H9 (cell line): ENCODE measurements around the gene EVX2. TPM values are rescaled to one million over a fixed set of nuclear protein-coding genes. Genes with fewer than 3 reads are reported as not detected.

Experiments
- DNase-seq: peaks from one replicate; pipeline ENCODE4 v3.0.0-alpha.2; 2017
- H2AFZ ChIP-seq: one replicate; pipeline ENCODE4 v1.6.1; 2013; ENCODE audit warnings: mild to moderate bottlenecking, low read length, control low read depth, moderate library complexity
- H2AK5ac ChIP-seq: 2 replicates; pipeline ENCODE4 v1.6.1; 2013; ENCODE audit warnings: low read length, control low read depth, mixed read lengths; ENCODE audit not compliant: insufficient read length
- H2BK120ac ChIP-seq: one replicate; pipeline ENCODE4 v1.6.1; 2013; ENCODE audit warnings: low read depth, mild to moderate bottlenecking, low read length, control low read depth, inconsistent platforms; ENCODE audit not compliant: poor library complexity, severe bottlenecking
- H2BK12ac ChIP-seq: 2 replicates; pipeline ENCODE4 v1.6.1; 2013; ENCODE audit warnings: low read length, control low read depth, mixed read lengths, low read depth; ENCODE audit not compliant: insufficient read length
- H2BK15ac ChIP-seq: 2 replicates; pipeline ENCODE4 v1.6.1; 2013; ENCODE audit warnings: low read depth, low read length, control low read depth
- H2BK20ac ChIP-seq: one replicate; pipeline ENCODE4 v1.6.1; 2013; ENCODE audit warnings: low read depth, mild to moderate bottlenecking, low read length, control low read depth, inconsistent platforms; ENCODE audit not compliant: poor library complexity, severe bottlenecking
- H2BK5ac ChIP-seq: 2 replicates; pipeline ENCODE4 v1.6.1; 2013; ENCODE audit warnings: low read length, control low read depth, mixed read lengths; ENCODE audit not compliant: insufficient read length
- H3K14ac ChIP-seq: 2 replicates; pipeline ENCODE4 v1.6.1; 2013; ENCODE audit warnings: low read length, control low read depth; ENCODE audit not compliant: insufficient read depth
- H3K18ac ChIP-seq: 2 replicates; pipeline ENCODE4 v1.6.1; 2013; ENCODE audit warnings: low read depth, mild to moderate bottlenecking, mixed read lengths, low read length, control low read depth; ENCODE audit not compliant: insufficient read length
- H3K23ac ChIP-seq: 2 replicates; pipeline ENCODE4 v1.6.1; 2013; ENCODE audit warnings: low read length, control low read depth, mixed read lengths, low read depth; ENCODE audit not compliant: insufficient read length
- H3K23me2 ChIP-seq: 2 replicates; pipeline ENCODE4 v1.6.1; 2013; ENCODE audit warnings: low read depth, mild to moderate bottlenecking, mixed read lengths, low read length, control low read depth; ENCODE audit not compliant: insufficient read length, poor library complexity, severe bottlenecking
- H3K27ac ChIP-seq: 2 replicates; pipeline ENCODE4 v1.5.1; 2013; ENCODE audit warnings: low read length, control low read depth, mixed read lengths, low read depth; ENCODE audit not compliant: insufficient read length
- H3K27me3 ChIP-seq: 2 replicates; pipeline ENCODE4 v1.6.1; 2013; ENCODE audit warnings: low read length, control low read depth, inconsistent platforms; ENCODE audit not compliant: insufficient read depth
- H3K4ac ChIP-seq: 2 replicates; pipeline ENCODE4 v1.6.1; 2013; ENCODE audit warnings: low read depth, mild to moderate bottlenecking, control low read depth, inconsistent platforms, low read length, moderate library complexity
- H3K4me1 ChIP-seq: 2 replicates; pipeline ENCODE4 v1.6.1; 2013; ENCODE audit warnings: low read length, control low read depth, inconsistent platforms; ENCODE audit not compliant: insufficient read depth
- H3K4me2 ChIP-seq: 2 replicates; pipeline ENCODE4 v1.6.1; 2013; ENCODE audit warnings: low read length, control low read depth, mixed read lengths; ENCODE audit not compliant: insufficient read length, insufficient read depth
- H3K56ac ChIP-seq: 2 replicates; pipeline ENCODE4 v1.6.1; 2013; ENCODE audit warnings: low read depth, mild to moderate bottlenecking, mixed read lengths, low read length, control low read depth; ENCODE audit not compliant: insufficient read length
- H3K79me1 ChIP-seq: 2 replicates; pipeline ENCODE4 v1.6.1; 2013; ENCODE audit warnings: low read depth, mild to moderate bottlenecking, moderate library complexity, low read length, control low read depth, inconsistent platforms; ENCODE audit not compliant: insufficient read depth, poor library complexity, severe bottlenecking
- H3K79me2 ChIP-seq: 2 replicates; pipeline ENCODE4 v1.6.1; 2013; ENCODE audit warnings: low read length, control low read depth, inconsistent platforms; ENCODE audit not compliant: insufficient read depth
- H3K9ac ChIP-seq: 2 replicates; pipeline ENCODE4 v1.6.1; 2013; ENCODE audit warnings: low read length, control low read depth, mixed read lengths; ENCODE audit not compliant: insufficient read length; ENCODE audit errors: extremely low read depth
- H3K9me3 ChIP-seq: one replicate; pipeline ENCODE4 v1.6.1; 2013; ENCODE audit warnings: low read depth, low read length, inconsistent platforms; ENCODE audit not compliant: control insufficient read depth
- H3T11ph ChIP-seq: one replicate; pipeline ENCODE4 v1.6.1; 2013; ENCODE audit warnings: mild to moderate bottlenecking, low read length, control low read depth, inconsistent platforms
- H4K20me1 ChIP-seq: one replicate; pipeline ENCODE4 v1.6.1; 2013; ENCODE audit not compliant: control insufficient read depth, insufficient read length, insufficient read depth
- H4K5ac ChIP-seq: 2 replicates; pipeline ENCODE4 v1.6.1; 2013; ENCODE audit warnings: low read depth, mild to moderate bottlenecking, mixed read lengths, low read length, control low read depth; ENCODE audit not compliant: insufficient read length
- H4K8ac ChIP-seq: replicated peaks from 2 replicates; pipeline ENCODE4 v1.6.1; 2013; ENCODE audit warnings: low read length, control low read depth, mixed read lengths, low read depth; ENCODE audit not compliant: insufficient read length
- H4K91ac ChIP-seq: 2 replicates; pipeline ENCODE4 v1.6.1; 2013; ENCODE audit warnings: low read depth, mild to moderate bottlenecking, moderate library complexity, mixed read lengths, low read length, control low read depth; ENCODE audit not compliant: insufficient read length
- H3K27ac Mint-ChIP-seq, 3 experiments: 2 replicates in 2 of 3; 3 replicates in 1 of 3; pipeline ENCODE4 v1.8.0; 2020 to 2021; ENCODE audit warnings: mixed read lengths in 3 of 3, mild to moderate bottlenecking in 1 of 3, moderate library complexity in 1 of 3
- H3K27me3 Mint-ChIP-seq: 2 replicates; pipeline ENCODE4 v1.8.0; 2021; ENCODE audit warnings: low read depth, mild to moderate bottlenecking, moderate library complexity, mixed read lengths
- H3K36me3 Mint-ChIP-seq, 3 experiments: 2 replicates in 2 of 3; 3 replicates in 1 of 3; pipeline ENCODE4 v1.8.0; 2020 to 2021; ENCODE audit warnings: low read depth in 3 of 3, mixed read lengths in 3 of 3; ENCODE audit not compliant: insufficient read depth in 1 of 3
- H3K4me1 Mint-ChIP-seq, 2 experiments: 2 replicates each; pipeline ENCODE4 v1.8.0; 2020; ENCODE audit warnings: mixed read lengths in 2 of 2
- H3K4me3 Mint-ChIP-seq, 2 experiments: 2 replicates in 1 of 2; 3 replicates in 1 of 2; pipeline ENCODE4 v1.8.0; 2020 to 2021; ENCODE audit warnings: mild to moderate bottlenecking in 2 of 2, mixed read lengths in 2 of 2, moderate library complexity in 1 of 2
- H3K9me3 Mint-ChIP-seq, 2 experiments: 2 replicates in 1 of 2; 3 replicates in 1 of 2; pipeline ENCODE4 v1.8.0; 2020; ENCODE audit warnings: mild to moderate bottlenecking in 2 of 2, mixed read lengths in 2 of 2, moderate library complexity in 1 of 2
- WGBS: extraction: QIAGEN DNeasy Blood & Tissue Kit; methylation state at CpG from one replicate; pipeline ENCODE4 v1.1.7; 2013; ENCODE audit warnings: missing lambda C conversion rate, low lambda C conversion rate, mixed read lengths; ENCODE audit not compliant: insufficient read length; ENCODE audit errors: extremely low coverage; 5-methylcytosine and 5-hydroxymethylcytosine counted together
- total RNA-seq: library from RNA; stranded (reverse); gene quantifications from 2 replicates; pipeline ENCODE4 v1.2.1, GENCODE V29; 2021
- TF ChIP-seq, protein P1 (sequence below): fragments of 200-600 bp; sonication (generic); conservative IDR thresholded peaks from 3 replicates; pipeline ENCODE4 v1.8.0; 2021; ENCODE audit warnings: antibody characterized with exemption, mild to moderate bottlenecking

EVX2 gene
- total RNA-seq, 1 experiment from 2014 or later: not detected

DNA sequence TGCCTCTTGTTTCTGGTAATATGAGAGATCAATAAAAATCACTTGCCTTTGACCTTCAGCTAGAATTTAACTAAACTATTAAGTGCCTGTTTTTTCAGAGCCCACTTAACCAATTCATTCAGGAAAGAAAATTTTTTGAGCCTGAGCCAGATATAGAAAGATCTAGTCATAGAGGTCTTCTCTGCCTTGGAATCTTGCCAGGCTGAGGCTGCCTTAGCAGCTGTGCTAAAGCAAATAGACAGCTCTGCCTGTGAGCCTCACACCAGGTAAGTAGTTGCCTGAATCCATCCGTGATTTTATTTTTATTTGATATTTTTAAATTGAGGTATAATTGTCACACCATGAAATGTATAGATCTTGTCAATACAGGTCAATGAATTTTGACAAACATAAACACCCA, 27.4 kb downstream of the EVX2 start:
- no peak overlapping the region for H3K56ac ChIP-seq
- no peak overlapping the region for H3K18ac ChIP-seq

More for the DNA sequence above, 27.4 kb downstream of the EVX2 start:
- H3K27ac ChIP-seq: no peak overlapping the region
- no peak overlapping the region for H2BK5ac ChIP-seq
- no peak overlapping the region for H4K91ac ChIP-seq
- no peak overlapping the region for H3K4ac ChIP-seq
- H3K23ac ChIP-seq: no peak overlapping the region
- Mint-ChIP-seq H3K4me1 (no peaks in the 10 kb centered on the region), H3K9me3 (no peaks in the 10 kb centered on the region), H3K36me3 (no peaks in the 10 kb centered on the region), H3K27ac (no peak overlapping the region), H3K27me3 (peaks cover 62% of the 10 kb centered on the region), H3K4me3 (no peak overlapping the region)
- H4K20me1 ChIP-seq: no peaks in the 10 kb centered on the region
- no peak for DNase-seq
- H2AK5ac ChIP-seq: no peak overlapping the region
- H2BK120ac ChIP-seq: no peak overlapping the region
- TF ChIP-seq, protein P1, sequence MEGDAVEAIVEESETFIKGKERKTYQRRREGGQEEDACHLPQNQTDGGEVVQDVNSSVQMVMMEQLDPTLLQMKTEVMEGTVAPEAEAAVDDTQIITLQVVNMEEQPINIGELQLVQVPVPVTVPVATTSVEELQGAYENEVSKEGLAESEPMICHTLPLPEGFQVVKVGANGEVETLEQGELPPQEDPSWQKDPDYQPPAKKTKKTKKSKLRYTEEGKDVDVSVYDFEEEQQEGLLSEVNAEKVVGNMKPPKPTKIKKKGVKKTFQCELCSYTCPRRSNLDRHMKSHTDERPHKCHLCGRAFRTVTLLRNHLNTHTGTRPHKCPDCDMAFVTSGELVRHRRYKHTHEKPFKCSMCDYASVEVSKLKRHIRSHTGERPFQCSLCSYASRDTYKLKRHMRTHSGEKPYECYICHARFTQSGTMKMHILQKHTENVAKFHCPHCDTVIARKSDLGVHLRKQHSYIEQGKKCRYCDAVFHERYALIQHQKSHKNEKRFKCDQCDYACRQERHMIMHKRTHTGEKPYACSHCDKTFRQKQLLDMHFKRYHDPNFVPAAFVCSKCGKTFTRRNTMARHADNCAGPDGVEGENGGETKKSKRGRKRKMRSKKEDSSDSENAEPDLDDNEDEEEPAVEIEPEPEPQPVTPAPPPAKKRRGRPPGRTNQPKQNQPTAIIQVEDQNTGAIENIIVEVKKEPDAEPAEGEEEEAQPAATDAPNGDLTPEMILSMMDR: no peak
- H3K9ac ChIP-seq: no peak overlapping the region
- no peaks in the 10 kb centered on the region for H3K4me1 ChIP-seq
- H2BK15ac ChIP-seq: no peak overlapping the region
- no peak overlapping the region for H3K4me2 ChIP-seq
- no peak overlapping the region for H4K8ac ChIP-seq
- H3K9me3 ChIP-seq: no peaks in the 10 kb centered on the region
- no peaks in the 10 kb centered on the region for H3K79me1 ChIP-seq
- H2AFZ ChIP-seq: no peak overlapping the region
- no CpG with 5 or more reads among the region's 1 CpG for WGBS
- H2BK12ac ChIP-seq: no peak overlapping the region
- no peak overlapping the region for H3T11ph ChIP-seq
- H3K27me3 ChIP-seq: no peaks in the 10 kb centered on the region
- H3K79me2 ChIP-seq: no peaks in the 10 kb centered on the region
- H4K5ac ChIP-seq: no peak overlapping the region
- no peak overlapping the region for H3K14ac ChIP-seq
- H3K23me2 ChIP-seq: no peaks in the 10 kb centered on the region
- H2BK20ac ChIP-seq: no peak overlapping the region
